NT2/D1 (cell line): ENCODE results near the gene HDDC3.

Source experiments
- SUZ12 ChIP-seq: IDR thresholded peaks from 2 replicates; pipeline ENCODE4 v1.6.1; 2011; ENCODE audit not compliant: insufficient read length, insufficient read depth; ENCODE audit errors: extremely low read depth
- YY1 ChIP-seq: IDR thresholded peaks from 2 replicates; pipeline ENCODE4 v1.6.1; 2011; ENCODE audit not compliant: insufficient read length, insufficient read depth
- ZNF274 ChIP-seq: IDR thresholded peaks from 2 replicates; pipeline ENCODE4 v1.6.1; 2011; ENCODE audit warnings: mild to moderate bottlenecking, low read depth, low read length

DNA sequence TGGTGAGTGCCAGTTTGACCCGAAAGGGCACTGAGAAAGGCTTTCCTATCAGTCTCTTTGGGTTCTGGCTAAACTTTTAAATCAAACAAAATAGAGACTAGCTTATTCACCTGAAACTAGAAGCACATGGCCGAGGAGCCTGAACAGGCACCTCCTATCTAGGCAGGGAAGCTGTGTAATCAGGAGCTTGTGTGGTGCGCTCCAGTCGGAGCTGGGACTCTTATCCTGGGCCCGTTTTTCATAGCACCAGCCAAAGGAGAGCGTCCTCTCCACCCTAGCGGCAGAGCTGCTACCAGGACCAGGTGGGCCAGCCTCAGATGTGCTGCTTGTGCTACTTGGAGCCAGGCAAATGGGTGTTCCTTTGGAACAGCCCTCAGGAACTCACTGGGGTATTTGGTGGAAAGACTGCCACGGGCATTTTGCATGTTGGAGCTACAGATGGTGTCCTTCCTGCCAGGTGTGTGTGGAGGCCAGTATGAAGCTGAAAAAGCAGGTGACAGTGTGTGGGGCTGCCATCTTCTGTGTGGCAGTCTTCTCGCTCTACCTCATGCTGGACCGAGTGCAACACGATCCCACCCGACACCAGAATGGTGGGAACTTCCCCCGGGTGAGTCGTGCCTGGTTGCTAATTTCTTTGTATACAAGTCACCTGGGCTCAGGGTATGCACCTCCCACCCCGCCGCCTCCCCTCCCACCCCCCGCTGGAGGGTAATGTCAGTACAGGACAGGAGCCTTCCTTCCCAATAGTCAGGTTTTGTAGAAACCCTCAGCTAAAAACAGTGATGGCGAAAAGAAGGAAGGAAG lies 28.4 kb downstream of the HDDC3 start:
- TF ChIP-seq SUZ12: no peak
- no peak for TF ChIP-seq ZNF274
- TF ChIP-seq YY1: no peak
